Prostate gland (tissue), 2 donors: Measurements from ENCODE around the gene UFD1. TPM values are rescaled to one million over a fixed set of nuclear protein-coding genes. Genes with fewer than 3 reads are reported as not detected.

Source experiments
- DNase-seq: peaks from one replicate; pipeline ENCODE4 v3.0.0-alpha.2; 2019; ENCODE audit warnings: low spot score
- H3K27ac ChIP-seq, 2 donors: fragments of 200-600 bp; sonication (generic); 2 replicates each; pipeline ENCODE4 v1.5.1; 2017 to 2019
- H3K27me3 ChIP-seq: fragments of 200-600 bp; sonication (generic); replicated peaks from 2 replicates; pipeline ENCODE4 v1.5.1; 2019; ENCODE audit not compliant: insufficient read depth
- H3K36me3 ChIP-seq, 2 donors: fragments of 200-600 bp; sonication (generic); 1 replicate in 1 of 2; 2 replicates in 1 of 2; pipeline versions ENCODE4 v1.5.1 to v1.8.1; 2017 to 2019
- H3K4me1 ChIP-seq: fragments of 200-600 bp; sonication (generic); replicated peaks from 2 replicates; pipeline ENCODE4 v1.5.1; 2019
- H3K4me3 ChIP-seq, 2 donors: fragments of 200-600 bp; sonication (generic); 2 replicates each; pipeline ENCODE4 v1.5.1; 2017 to 2019
- H3K9me3 ChIP-seq: fragments of 200-600 bp; sonication (generic); 2 replicates; pipeline ENCODE4 v1.5.1; 2017
- POLR2A ChIP-seq: fragments of 450-650 bp; IDR thresholded peaks from one replicate; pipeline ENCODE4 v1.6.1; 2016; ENCODE audit warnings: antibody characterized with exemption, mild to moderate bottlenecking
- POLR2AphosphoS5 ChIP-seq: sonication (generic); formaldehyde crosslinking; IDR thresholded peaks from one replicate; pipeline ENCODE4 v1.6.1; 2017; ENCODE audit warnings: antibody characterized with exemption
- WGBS: methylation state at CpG from one replicate; pipeline ENCODE4 v1.1.5; 2018; 5-methylcytosine and 5-hydroxymethylcytosine counted together
- intact Hi-C: fragments of 100-400 bp; cut with DNase I; formaldehyde crosslinking; loops from one replicate; pipeline ENCODE4 v1.14.2; 2022
- total RNA-seq, 2 donors: library from RNA; depleted of rRNA; stranded (reverse); fragments of >200 nt; gene quantifications; one replicate each; pipeline ENCODE4 v1.1.0, GENCODE V29; 2016
- TF ChIP-seq, protein P1 (sequence below), 4 experiments: fragments of 200-600 bp in 2 of 4; fragments of 450-650 bp in 2 of 4; sonication (generic) in 2 of 4; IDR thresholded peaks; 1 replicate in 3 of 4; 2 replicates in 1 of 4; pipeline ENCODE4 v1.5.1; 2016 to 2019; ENCODE audit warnings: antibody characterized with exemption in 4 of 4, mild to moderate bottlenecking in 2 of 4, moderate library complexity in 2 of 4

Gene UFD1
- total RNA-seq, 2 donors from 2014 or later, result 29.9 to 38.2 TPM

DNA sequence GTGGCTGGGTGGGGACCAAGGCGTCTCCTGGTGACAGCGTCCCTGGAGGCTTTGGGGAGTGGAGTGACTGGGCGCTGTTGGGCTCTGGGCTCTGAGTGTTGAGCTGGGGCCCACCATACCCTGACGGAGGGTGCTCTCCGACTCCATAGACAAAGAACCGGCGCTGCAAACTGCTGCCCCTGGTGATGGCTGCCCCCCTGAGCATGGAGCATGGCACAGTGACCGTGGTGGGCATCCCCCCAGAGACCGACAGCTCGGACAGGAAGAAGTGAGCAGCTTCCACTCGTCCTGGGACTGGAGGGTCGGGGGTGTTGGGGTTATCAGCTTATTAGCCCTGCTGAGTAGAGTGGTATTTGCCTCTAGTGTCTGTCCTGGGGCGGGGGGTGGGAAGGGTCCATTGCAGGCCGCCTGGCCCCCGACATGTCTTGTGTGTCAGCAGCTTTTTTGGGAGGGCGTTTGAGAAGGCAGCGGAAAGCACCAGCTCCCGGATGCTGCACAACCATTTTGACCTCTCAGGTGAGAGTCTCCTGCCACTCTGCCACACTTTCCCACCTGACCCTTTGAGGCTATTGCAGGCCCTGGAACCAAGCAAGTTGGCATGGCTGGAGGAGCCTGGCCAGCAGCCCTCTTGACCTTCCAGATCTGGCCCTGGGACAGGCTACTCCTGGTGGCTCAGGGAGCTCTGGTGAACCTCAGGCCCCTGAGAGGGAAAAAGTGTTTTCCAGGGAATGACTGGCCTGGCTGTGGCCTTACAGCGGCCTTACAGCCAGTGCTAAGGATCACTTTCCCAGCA lies 37.6 kb upstream of the UFD1 start:
- no peaks in the 10 kb centered on the region for H3K27me3 ChIP-seq
- 94% methylated on average over 17 of the region's 19 CpGs for WGBS
- no peak overlapping the region for H3K4me3 ChIP-seq
- no peaks in the 10 kb centered on the region for H3K36me3 ChIP-seq
- intact Hi-C loops, result no loop called here
- H3K4me1 ChIP-seq, result no peaks in the 10 kb centered on the region
- no peak for DNase-seq
- TF ChIP-seq, protein P1, sequence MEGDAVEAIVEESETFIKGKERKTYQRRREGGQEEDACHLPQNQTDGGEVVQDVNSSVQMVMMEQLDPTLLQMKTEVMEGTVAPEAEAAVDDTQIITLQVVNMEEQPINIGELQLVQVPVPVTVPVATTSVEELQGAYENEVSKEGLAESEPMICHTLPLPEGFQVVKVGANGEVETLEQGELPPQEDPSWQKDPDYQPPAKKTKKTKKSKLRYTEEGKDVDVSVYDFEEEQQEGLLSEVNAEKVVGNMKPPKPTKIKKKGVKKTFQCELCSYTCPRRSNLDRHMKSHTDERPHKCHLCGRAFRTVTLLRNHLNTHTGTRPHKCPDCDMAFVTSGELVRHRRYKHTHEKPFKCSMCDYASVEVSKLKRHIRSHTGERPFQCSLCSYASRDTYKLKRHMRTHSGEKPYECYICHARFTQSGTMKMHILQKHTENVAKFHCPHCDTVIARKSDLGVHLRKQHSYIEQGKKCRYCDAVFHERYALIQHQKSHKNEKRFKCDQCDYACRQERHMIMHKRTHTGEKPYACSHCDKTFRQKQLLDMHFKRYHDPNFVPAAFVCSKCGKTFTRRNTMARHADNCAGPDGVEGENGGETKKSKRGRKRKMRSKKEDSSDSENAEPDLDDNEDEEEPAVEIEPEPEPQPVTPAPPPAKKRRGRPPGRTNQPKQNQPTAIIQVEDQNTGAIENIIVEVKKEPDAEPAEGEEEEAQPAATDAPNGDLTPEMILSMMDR (IDR thresholded peaks at IDR 0.05), result no peak
- TF ChIP-seq POLR2AphosphoS5 (no peak), POLR2A (no peak)
- no peaks in the 10 kb centered on the region for H3K9me3 ChIP-seq
- H3K27ac ChIP-seq, result no peak overlapping the region

GRCh38 chr22:19515654-19516377 lies 36.8 kb upstream of the UFD1 start:
- intact Hi-C loops, result no loop called here
- no peak for DNase-seq
- H3K27me3 ChIP-seq, result no peaks in the 10 kb centered on the region
- no peaks in the 10 kb centered on the region for H3K9me3 ChIP-seq
- 94% methylated on average over 12 of the region's 12 CpGs for WGBS
- H3K27ac ChIP-seq, result no peak overlapping the region
- TF ChIP-seq, protein P1 (IDR thresholded peaks at IDR 0.05), result no peak
- no peak for TF ChIP-seq POLR2A
- no peak for TF ChIP-seq POLR2AphosphoS5
- no peaks in the 10 kb centered on the region for H3K4me1 ChIP-seq
- H3K36me3 ChIP-seq, result no peaks in the 10 kb centered on the region
- H3K4me3 ChIP-seq, result no peak overlapping the region

- 90% methylated on average over 14 of the region's 14 CpGs for WGBS
- intact Hi-C loops, result no loop called here
- TF ChIP-seq, protein P1 (IDR thresholded peaks at IDR 0.05), result no peak
- TF ChIP-seq POLR2AphosphoS5 (no peak), POLR2A (no peak)
- DNase-seq, result no peak
- H3K27me3 ChIP-seq, result no peaks in the 10 kb centered on the region
- no peaks in the 10 kb centered on the region for H3K9me3 ChIP-seq
- H3K4me1 ChIP-seq, result no peaks in the 10 kb centered on the region
- no peak overlapping the region for H3K27ac ChIP-seq
- no peak overlapping the region for H3K4me3 ChIP-seq
- H3K36me3 ChIP-seq, result no peaks in the 10 kb centered on the region
Observed at GRCh38 chr22:19514831-19515565, 36.0 kb upstream of the UFD1 start.

GRCh38 chr22:19513823-19514222 lies 34.8 kb upstream of the UFD1 start:
- Histone ChIP-seq H3K9me3 (no peaks in the 10 kb centered on the region), H3K4me1 (no peaks in the 10 kb centered on the region), H3K27ac (no peak overlapping the region), H3K27me3 (no peaks in the 10 kb centered on the region), H3K36me3 (no peaks in the 10 kb centered on the region), H3K4me3 (no peak overlapping the region)
- WGBS, result 69% methylated on average over 2 of the region's 2 CpGs
- intact Hi-C loops, result no loop called here
- no peak for DNase-seq
- TF ChIP-seq, protein P1 (IDR thresholded peaks at IDR 0.05), result no peak
- TF ChIP-seq POLR2AphosphoS5 (no peak), POLR2A (no peak)
